ENCODE results near the gene TSPAN6. TPM values are rescaled to one million over a fixed set of nuclear protein-coding genes. Genes with fewer than 3 reads are reported as not detected.

The TSPAN6 gene
- total RNA-seq, 1 experiment from 2014 or later, result 0.48 TPM

DNA sequence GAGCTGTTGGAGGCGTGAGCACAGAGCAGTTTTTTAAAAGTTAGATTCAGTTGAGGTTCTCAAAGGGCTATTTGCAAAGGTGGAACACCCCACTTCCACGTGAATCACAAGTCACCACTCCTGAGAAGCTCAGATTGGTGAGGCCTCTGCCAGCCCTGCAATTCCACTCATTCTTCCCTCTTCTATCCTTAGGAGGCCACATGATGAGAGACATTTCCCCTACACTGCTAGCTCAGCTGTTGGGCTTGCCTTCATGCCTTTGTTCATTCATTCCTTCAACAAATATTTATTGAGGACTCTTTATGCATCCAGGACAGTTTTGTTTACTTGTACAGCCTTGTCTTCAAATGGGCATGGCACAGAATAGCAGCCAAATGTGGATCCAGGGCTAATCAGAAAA is 11.1 kb upstream of the TSPAN6 start:
- DNase-seq (ENCODE audit: low spot score), result no peak

GRCh38 chrX:100647095-100647494 is 10.5 kb upstream of the TSPAN6 start:
- DNase-seq (ENCODE audit: low spot score), result no peak

DNA sequence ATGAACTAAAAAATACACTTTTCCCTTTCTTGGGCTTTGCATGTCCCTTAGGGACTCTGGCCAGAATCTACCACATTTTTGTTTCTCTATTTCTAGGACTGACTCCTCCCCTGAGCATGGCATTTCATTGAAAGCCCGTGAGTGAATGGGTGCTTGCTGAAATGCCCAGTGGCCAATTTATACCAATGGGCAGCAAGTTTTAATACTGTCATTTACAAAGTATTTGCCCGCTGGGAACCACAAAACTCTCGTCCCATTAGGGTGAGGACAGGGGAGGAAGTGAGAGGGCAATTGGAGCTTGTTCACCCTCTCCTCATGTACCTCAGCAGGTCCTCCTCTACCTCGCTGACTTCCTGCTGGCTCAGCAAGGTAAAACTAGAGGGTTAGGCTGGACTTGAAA is 8.5 kb upstream of the TSPAN6 start:
- no peak for DNase-seq (ENCODE audit: low spot score)

- DNase-seq (ENCODE audit: low spot score), result peak; percentile 58
Measured at GRCh38 chrX:100643956-100644860, 7.6 kb upstream of the TSPAN6 start, which contains the start of gene SRPX2. Gene SRPX2, plus strand, starts transcription at chrX:100644199. Its CDS starts 2,124 bp downstream, at chrX:100646323.

DNA sequence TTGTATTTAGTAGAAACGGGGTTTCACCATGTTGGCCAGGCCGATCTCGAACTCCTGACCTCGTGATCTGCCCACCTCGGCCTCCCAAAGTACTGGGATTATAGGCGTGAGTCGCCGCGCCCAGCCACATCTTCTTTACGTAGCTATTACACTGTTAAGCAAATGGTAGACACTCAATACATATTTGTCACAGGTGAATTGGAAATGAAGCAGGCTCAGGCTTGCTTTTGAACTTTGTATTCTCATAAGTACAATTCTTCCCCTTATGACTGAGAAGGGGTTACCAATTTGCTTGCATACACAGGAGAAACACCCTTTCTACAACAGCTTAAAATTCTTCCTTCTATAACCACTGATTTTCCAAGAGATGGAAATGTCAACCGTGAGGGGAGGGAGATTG is 6.6 kb upstream of the TSPAN6 start:
- DNase-seq (ENCODE audit: low spot score), result no peak

DNA sequence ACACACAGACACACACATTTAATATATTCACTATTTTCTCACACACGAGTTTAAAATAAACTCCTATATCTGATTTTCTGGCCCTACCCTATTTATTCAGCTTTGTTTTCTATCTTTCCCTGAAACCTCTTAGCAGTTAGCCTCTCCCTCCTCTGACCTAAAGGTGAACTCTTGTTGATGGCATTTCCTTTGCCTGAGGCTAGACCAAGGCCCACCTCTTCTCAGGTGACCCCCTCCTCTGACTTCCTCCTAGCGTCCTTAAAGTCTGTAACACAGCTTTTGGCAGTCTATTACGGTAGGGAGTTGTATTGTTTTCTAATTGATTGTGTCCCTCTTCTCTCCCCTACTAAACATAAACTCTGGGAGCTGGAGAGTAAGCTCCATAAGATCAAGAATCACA is 5.7 kb upstream of the TSPAN6 start:
- DNase-seq (ENCODE audit: low spot score), result no peak

- no peak for DNase-seq (ENCODE audit: low spot score)
Measured at GRCh38 chrX:100635989-100636320, 651 bp downstream of the TSPAN6 start.

GRCh38 chrX:100635040-100635439 is 1.6 kb downstream of the TSPAN6 start:
- no peak for DNase-seq (ENCODE audit: low spot score)

DNA sequence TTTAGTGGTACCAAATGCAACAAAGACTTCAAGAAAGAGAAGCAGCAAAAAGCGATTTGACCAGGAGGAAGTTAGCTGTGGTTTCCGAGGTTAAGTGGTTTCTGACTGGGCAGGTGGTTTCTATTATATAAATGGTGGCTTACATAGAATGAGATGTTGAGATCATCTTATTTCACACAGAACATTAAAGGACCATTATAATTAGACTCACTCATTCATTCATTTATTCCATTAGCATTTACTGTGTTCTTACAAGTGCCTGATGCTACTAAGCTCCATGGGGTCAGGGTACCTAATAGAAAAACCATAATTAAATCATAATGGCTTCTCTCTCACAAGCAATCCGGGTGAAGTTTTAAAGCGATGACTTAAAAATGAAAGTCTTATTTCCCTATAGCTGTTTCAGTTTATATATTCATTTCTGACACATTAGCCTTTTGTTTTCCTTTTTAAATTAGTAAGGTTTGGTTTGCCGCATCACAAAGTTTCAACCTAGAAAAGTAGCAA is 10.6 kb downstream of the TSPAN6 start:
- peak; percentile 1 for DNase-seq (ENCODE audit: low spot score)

DNA sequence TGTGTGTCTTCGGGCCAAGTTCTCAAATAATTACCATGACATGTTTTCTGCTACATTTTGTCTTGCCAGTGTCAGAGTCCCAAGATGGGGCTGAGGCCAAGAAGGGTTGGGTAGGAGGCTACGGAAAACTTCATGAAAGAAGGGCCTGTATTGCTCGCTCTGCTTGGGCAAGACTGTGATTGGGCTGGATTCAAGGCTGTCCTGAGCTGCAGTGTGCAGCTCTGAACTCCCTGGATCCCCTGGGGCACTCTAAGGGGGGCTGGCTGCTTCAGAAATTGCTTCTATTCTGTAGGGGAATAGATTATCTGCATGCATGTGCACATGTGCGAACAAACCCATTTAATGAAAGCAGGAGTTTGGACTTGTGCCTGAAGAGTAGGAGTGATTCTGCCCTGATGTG is 13.6 kb downstream of the TSPAN6 start:
- DNase-seq (ENCODE audit: low spot score), result no peak

GRCh38 chrX:100615005-100615404 is 21.6 kb downstream of the TSPAN6 start:
- DNase-seq (ENCODE audit: low spot score), result peak; percentile 21

DNA sequence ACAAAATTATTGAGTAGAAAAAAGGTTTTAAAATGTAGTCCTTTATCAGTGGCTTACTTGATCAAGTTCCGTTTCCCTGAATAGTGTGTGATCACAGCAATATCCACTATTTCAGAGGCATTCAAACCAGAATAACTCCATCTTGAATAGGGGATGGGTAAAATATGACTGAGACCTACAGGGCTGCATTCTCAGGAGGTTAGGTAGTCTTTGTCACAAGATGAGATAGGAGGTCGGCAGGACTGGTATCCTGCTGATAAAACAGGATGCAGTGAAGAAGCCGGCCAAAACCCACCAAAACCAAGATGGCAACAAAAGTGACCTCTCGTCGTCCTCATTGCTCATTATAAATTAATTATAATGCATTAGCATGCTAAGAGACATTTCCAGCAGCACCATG is 24.7 kb downstream of the TSPAN6 start:
- no peak for DNase-seq (ENCODE audit: low spot score)

DNA sequence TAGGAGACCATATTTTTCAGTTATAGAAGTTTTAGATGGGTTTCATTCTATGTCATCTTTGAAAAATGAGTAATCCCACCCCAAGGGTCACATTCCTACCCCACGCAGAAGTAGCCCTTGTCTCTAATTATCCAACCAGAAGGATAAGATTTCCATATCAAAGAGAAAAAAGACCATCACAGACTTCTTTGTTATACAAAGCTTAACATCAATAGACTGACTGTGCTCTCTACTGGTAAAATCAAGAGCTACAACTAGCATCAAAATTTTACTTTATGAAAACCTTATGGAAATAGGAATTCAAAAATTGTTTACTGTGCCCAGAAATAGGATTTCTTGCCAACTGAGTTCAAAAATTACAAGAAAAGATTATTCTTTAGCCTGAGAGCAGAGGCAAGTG is 27.0 kb downstream of the TSPAN6 start:
- no peak for DNase-seq (ENCODE audit: low spot score)

GRCh38 chrX:100606753-100607152 is 29.9 kb downstream of the TSPAN6 start:
- DNase-seq (ENCODE audit: low spot score), result no peak

DNA sequence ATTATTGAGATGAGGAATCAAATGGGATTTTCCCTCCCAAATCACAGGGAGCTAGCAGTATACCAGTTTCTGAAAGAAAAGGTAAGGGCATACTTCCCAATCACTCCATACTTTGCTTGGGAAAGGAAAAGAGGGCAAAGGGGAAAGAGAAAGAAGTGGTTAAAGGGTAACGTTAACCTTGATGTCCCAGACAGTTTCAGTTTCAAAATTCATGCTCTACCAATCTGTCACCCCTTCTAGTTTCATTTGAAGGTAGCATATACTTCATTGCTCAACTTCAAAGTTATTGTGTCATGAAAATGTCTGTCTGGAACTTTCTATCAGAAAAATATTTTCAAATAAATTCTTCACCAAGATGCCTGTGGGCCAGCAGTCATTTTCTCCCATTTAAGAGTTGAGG is 35.8 kb downstream of the TSPAN6 start:
- DNase-seq (ENCODE audit: low spot score), result no peak

DNA sequence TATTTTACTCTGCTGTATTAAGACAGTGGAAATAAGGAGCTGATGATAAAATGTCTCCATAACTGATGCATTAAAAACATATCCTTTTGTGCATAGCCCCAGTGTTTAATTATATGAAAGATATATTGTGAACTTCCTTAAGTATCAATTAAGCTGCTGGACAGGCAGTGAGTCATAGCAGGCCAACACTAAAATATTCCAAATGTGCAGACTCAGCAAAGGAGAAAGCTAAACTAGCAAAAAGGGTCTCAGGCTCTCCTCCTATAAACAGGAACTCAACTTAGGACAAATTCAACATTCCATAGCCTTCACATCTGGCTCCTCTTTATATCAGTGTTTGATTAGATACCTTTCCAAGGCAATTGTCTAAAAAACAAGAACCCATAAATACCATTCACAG is 36.3 kb downstream of the TSPAN6 start:
- DNase-seq (ENCODE audit: low spot score), result no peak

- no peak for DNase-seq (ENCODE audit: low spot score)
Measured at GRCh38 chrX:100599456-100599855, 37.1 kb downstream of the TSPAN6 start.

GRCh38 chrX:100596601-100597000 is 40.0 kb downstream of the TSPAN6 start:
- no peak for DNase-seq (ENCODE audit: low spot score)

DNA sequence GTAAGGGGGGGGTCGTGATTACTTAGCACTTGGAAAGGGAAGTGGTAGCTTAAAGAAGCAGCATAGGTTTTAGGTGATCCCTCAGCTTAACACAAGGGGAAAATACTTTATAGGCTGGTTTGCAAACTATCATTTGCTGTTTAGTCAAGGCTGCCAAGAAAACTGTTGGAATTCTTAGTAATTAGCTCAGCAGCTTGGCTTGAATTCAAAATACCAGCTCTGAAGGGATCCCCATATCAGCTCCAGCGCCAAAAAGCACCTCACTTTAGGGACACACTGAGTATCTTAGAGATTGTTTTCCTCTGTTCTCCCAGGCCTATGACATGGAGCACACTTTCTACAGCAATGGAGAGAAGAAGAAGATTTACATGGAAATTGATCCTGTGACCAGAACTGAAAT is 43.0 kb downstream of the TSPAN6 start:
- DNase-seq (ENCODE audit: low spot score), result no peak

- DNase-seq (ENCODE audit: low spot score), result no peak
Measured at GRCh38 chrX:100593126-100593525, 43.5 kb downstream of the TSPAN6 start.

DNA sequence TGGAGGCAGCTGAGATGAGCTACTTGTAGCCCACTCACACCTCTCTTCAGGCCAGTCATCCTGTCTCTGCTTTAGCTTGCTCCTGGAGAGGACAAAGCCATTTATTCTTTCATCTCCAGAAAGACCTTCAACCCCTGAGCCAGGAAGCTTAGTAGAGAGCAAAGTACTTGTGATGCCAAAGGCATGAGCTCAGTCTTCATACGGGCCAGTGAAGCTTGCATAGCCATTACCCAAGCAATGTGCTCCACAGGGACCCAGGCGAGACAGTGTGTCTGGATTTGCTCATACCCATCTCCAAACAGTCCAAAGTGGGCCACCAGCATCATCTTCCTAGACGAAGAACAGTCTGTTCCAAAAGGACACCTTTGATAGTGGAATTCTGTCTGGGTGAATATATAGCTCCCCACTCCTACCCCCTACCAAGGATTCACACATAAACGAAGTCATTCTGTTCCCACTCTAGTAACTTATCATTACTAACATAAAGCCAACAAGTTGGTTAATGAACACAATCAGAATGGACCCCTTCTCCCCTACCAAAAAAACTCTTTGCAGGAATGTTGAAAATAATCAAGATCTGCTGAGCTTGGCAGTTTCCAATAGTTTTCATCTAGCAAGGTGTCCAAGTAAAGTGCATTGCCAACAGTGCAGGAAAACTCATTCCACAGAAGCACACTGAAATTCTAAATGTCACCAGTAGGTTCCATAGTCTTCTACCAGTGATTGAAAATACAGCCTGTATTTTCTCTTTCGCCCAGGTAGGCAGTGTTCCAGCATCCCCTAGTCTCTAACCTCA is 45.2 kb downstream of the TSPAN6 start:
- DNase-seq (ENCODE audit: low spot score), result no peak

DNA sequence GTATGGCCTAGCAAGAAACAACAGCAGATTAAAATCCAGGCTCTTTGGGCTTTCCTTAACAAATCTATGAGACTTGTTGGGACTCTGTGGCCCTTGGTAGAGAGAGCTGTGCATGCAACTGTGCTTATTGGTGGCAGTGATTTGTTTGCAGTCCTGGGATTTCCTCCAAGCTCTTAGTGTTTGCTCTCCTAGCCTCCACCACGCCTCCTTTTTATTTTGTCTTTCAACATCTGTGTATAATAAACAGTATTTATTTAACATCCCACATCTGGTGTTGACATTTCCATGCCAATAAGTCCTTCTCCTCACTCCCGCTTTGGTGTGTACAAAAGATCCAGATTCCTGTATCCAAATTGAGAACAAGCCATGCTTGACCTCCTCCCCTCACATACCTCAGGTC is 48.7 kb downstream of the TSPAN6 start:
- DNase-seq (ENCODE audit: low spot score), result no peak

GRCh38 chrX:100586747-100587146 is 49.9 kb downstream of the TSPAN6 start:
- DNase-seq (ENCODE audit: low spot score), result no peak

All from A172 (cell line).